Ramos (cell line): ENCODE measurements around the gene ZNF585A.

ENCODE experiments used
- in situ Hi-C: fragments of 300-500 bp; cut with MboI; formaldehyde crosslinking; loops from one replicate; pipeline ENCODE4 v1.14.3; 2022; ENCODE audit warnings: low sequenced_read_pairs; ENCODE audit not compliant: unreplicated experiment

ZNF585A gene

DNA sequence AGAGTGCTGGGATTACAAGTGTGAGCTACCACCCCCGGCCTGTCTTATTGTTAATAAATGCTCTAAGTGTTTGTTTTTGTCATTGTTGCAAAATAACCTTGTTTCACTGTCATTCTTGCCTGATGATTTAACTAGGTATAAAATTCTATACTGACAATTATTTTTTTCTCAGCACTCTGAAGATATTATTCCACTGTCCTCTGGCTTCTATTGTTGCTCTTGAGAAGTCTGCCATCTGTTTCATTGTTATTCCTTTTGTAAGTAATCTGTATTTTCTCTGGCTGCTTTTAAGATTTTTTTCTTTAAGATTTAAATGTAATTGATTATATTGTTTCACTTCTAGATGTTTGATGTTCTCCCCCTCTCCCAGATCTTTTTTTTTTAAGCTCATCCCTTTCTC lies 76.6 kb downstream of the ZNF585A start:
- in situ Hi-C loops, result no loop called here
